ENCODE data around the gene HSPA2. TPM values are rescaled to one million over a fixed set of nuclear protein-coding genes. Genes with fewer than 3 reads are reported as not detected.
"Not testable (repeated sequence)": the region's sequence is repeated elsewhere in the genome, so short reads cannot be mapped to it uniquely, and the experiment has no call there.

Gene HSPA2
- total RNA-seq, 1 experiment from 2014 or later, result 0.15 TPM

GRCh38 chr14:64508215-64508776 lies 32.2 kb upstream of the HSPA2 start:
- peak; percentile 70 for DNase-seq
- peaks cover 3% of the 10 kb centered on the region for H4K20me1 ChIP-seq (ENCODE audit: insufficient read depth, low read depth, low read length)
- peaks cover 65% of the 10 kb centered on the region for H3K4me1 ChIP-seq (ENCODE audit: low read length)
- peak overlapping the region; percentile 96 for H3K27ac ChIP-seq (ENCODE audit: low read length)
- H3K27me3 ChIP-seq (ENCODE audit: low read length), result no peaks in the 10 kb centered on the region
- peak overlapping the region; percentile 98 for H3K4me2 ChIP-seq (ENCODE audit: low read depth, low read length, poor library complexity, severe bottlenecking)
- H3K79me2 ChIP-seq (ENCODE audit: low read length), result peaks cover 82% of the 10 kb centered on the region
- no peaks in the 10 kb centered on the region for H3K9me3 ChIP-seq (ENCODE audit: low read length)
- H3K4me3 ChIP-seq (ENCODE audit: low read length), result peak overlapping the region; percentile 77
- peaks cover 3% of the 10 kb centered on the region; the same call in 1 of the 2 replicates for H3K36me3 ChIP-seq (ENCODE audit: insufficient read depth, low read length)
- H3K9ac ChIP-seq (ENCODE audit: low read length), result peak overlapping the region; percentile 97
- H2AFZ ChIP-seq (ENCODE audit: low read length), result no peak overlapping the region
- no peaks in the 10 kb centered on the region for H3K9me2 ChIP-seq (replicated peaks; ENCODE audit: insufficient read depth, low read length)

GRCh38 chr14:64509036-64509435 lies 31.5 kb upstream of the HSPA2 start:
- H3K4me3 ChIP-seq (ENCODE audit: low read length), result peak overlapping the region; percentile 77; the same call in 1 of the 2 replicates
- no peaks in the 10 kb centered on the region for H3K27me3 ChIP-seq (ENCODE audit: low read length)
- H3K9me2 ChIP-seq (replicated peaks; ENCODE audit: insufficient read depth, low read length), result no peaks in the 10 kb centered on the region
- H3K27ac ChIP-seq (ENCODE audit: low read length), result peak overlapping the region; percentile 96
- H3K4me2 ChIP-seq (ENCODE audit: low read depth, low read length, poor library complexity, severe bottlenecking), result peak overlapping the region; percentile 98
- H3K9ac ChIP-seq (ENCODE audit: low read length), result peak overlapping the region; percentile 28
- peaks cover 66% of the 10 kb centered on the region for H3K4me1 ChIP-seq (ENCODE audit: low read length)
- no peak for DNase-seq
- H3K36me3 ChIP-seq (ENCODE audit: insufficient read depth, low read length), result peaks cover 4% of the 10 kb centered on the region; the same call in 1 of the 2 replicates
- no peak overlapping the region for H2AFZ ChIP-seq (ENCODE audit: low read length)
- H3K79me2 ChIP-seq (ENCODE audit: low read length), result peaks cover 88% of the 10 kb centered on the region
- peaks cover 3% of the 10 kb centered on the region for H4K20me1 ChIP-seq (ENCODE audit: insufficient read depth, low read depth, low read length)
- H3K9me3 ChIP-seq (ENCODE audit: low read length), result no peaks in the 10 kb centered on the region

- Histone ChIP-seq H3K36me3 (ENCODE audit: insufficient read depth, low read length) (peaks cover 4% of the 10 kb centered on the region; the same call in 1 of the 2 replicates), H3K9me2 (replicated peaks; ENCODE audit: insufficient read depth, low read length) (no peaks in the 10 kb centered on the region), H3K4me3 (ENCODE audit: low read length) (peak overlapping the region; percentile 39), H2AFZ (ENCODE audit: low read length) (no peak overlapping the region), H3K27ac (ENCODE audit: low read length) (peak overlapping the region; percentile 67), H3K27me3 (ENCODE audit: low read length) (no peaks in the 10 kb centered on the region), H3K9me3 (ENCODE audit: low read length) (no peaks in the 10 kb centered on the region), H3K79me2 (ENCODE audit: low read length) (peaks cover 99% of the 10 kb centered on the region), H3K4me1 (ENCODE audit: low read length) (peaks cover 73% of the 10 kb centered on the region), H3K9ac (ENCODE audit: low read length) (peak overlapping the region; percentile 49), H4K20me1 (ENCODE audit: insufficient read depth, low read depth, low read length) (peaks cover 12% of the 10 kb centered on the region; the same call in 1 of the 2 replicates), H3K4me2 (ENCODE audit: low read depth, low read length, poor library complexity, severe bottlenecking) (peak overlapping the region; percentile 56)
- peak; percentile 90 for DNase-seq
Measured at GRCh38 chr14:64510825-64511671, 29.5 kb upstream of the HSPA2 start.

GRCh38 chr14:64513271-64513670 lies 27.3 kb upstream of the HSPA2 start:
- Histone ChIP-seq H3K9me3 (ENCODE audit: low read length) (no peaks in the 10 kb centered on the region), H3K9me2 (replicated peaks; ENCODE audit: insufficient read depth, low read length) (no peaks in the 10 kb centered on the region), H2AFZ (ENCODE audit: low read length) (no peak overlapping the region), H3K27me3 (ENCODE audit: low read length) (no peaks in the 10 kb centered on the region), H3K27ac (ENCODE audit: low read length) (no peak overlapping the region), H3K4me3 (ENCODE audit: low read length) (no peak overlapping the region), H3K79me2 (ENCODE audit: low read length) (peaks cover 96% of the 10 kb centered on the region), H3K4me2 (ENCODE audit: low read depth, low read length, poor library complexity, severe bottlenecking) (no peak overlapping the region), H3K4me1 (ENCODE audit: low read length) (peaks cover 56% of the 10 kb centered on the region), H4K20me1 (ENCODE audit: insufficient read depth, low read depth, low read length) (peaks cover 22% of the 10 kb centered on the region; the same call in 1 of the 2 replicates), H3K36me3 (ENCODE audit: insufficient read depth, low read length) (peaks cover 4% of the 10 kb centered on the region; the same call in 1 of the 2 replicates), H3K9ac (ENCODE audit: low read length) (no peak overlapping the region)
- DNase-seq, result no peak

GRCh38 chr14:64515053-64515452 lies 25.5 kb upstream of the HSPA2 start:
- H3K4me3 ChIP-seq (ENCODE audit: low read length), result no peak overlapping the region
- H3K9ac ChIP-seq (ENCODE audit: low read length), result no peak overlapping the region
- peaks cover 22% of the 10 kb centered on the region; the same call in 1 of the 2 replicates for H4K20me1 ChIP-seq (ENCODE audit: insufficient read depth, low read depth, low read length)

GRCh38 chr14:64516969-64517368 lies 23.6 kb upstream of the HSPA2 start:
- Histone ChIP-seq H3K27ac (ENCODE audit: low read length) (no peak overlapping the region), H3K9ac (ENCODE audit: low read length) (no peak overlapping the region), H3K9me2 (replicated peaks; ENCODE audit: insufficient read depth, low read length) (no peaks in the 10 kb centered on the region), H4K20me1 (ENCODE audit: insufficient read depth, low read depth, low read length) (peaks cover 22% of the 10 kb centered on the region; the same call in 1 of the 2 replicates), H3K27me3 (ENCODE audit: low read length) (no peaks in the 10 kb centered on the region), H3K4me2 (ENCODE audit: low read depth, low read length, poor library complexity, severe bottlenecking) (no peak overlapping the region), H3K4me1 (ENCODE audit: low read length) (peaks cover 19% of the 10 kb centered on the region), H2AFZ (ENCODE audit: low read length) (no peak overlapping the region), H3K79me2 (ENCODE audit: low read length) (peaks cover 92% of the 10 kb centered on the region), H3K36me3 (ENCODE audit: insufficient read depth, low read length) (peaks cover 15% of the 10 kb centered on the region; the same call in 1 of the 2 replicates), H3K9me3 (ENCODE audit: low read length) (no peaks in the 10 kb centered on the region), H3K4me3 (ENCODE audit: low read length) (no peak overlapping the region)
- DNase-seq, result no peak

More at GRCh38 chr14:64515053-64515452, 25.5 kb upstream of the HSPA2 start:
- Histone ChIP-seq H3K27me3 (ENCODE audit: low read length) (no peaks in the 10 kb centered on the region), H3K9me2 (replicated peaks; ENCODE audit: insufficient read depth, low read length) (no peaks in the 10 kb centered on the region), H3K9me3 (ENCODE audit: low read length) (no peaks in the 10 kb centered on the region), H3K27ac (ENCODE audit: low read length) (no peak overlapping the region), H3K4me2 (ENCODE audit: low read depth, low read length, poor library complexity, severe bottlenecking) (no peak overlapping the region), H3K36me3 (ENCODE audit: insufficient read depth, low read length) (peaks cover 4% of the 10 kb centered on the region; the same call in 1 of the 2 replicates), H3K79me2 (ENCODE audit: low read length) (peaks cover 95% of the 10 kb centered on the region), H3K4me1 (ENCODE audit: low read length) (peaks cover 39% of the 10 kb centered on the region), H2AFZ (ENCODE audit: low read length) (no peak overlapping the region)
- no peak for DNase-seq

GRCh38 chr14:64517667-64518066 lies 22.9 kb upstream of the HSPA2 start:
- H3K4me2 ChIP-seq (ENCODE audit: low read depth, low read length, poor library complexity, severe bottlenecking); H3K27ac ChIP-seq (ENCODE audit: low read length); H3K4me3 ChIP-seq (ENCODE audit: low read length); H3K9ac ChIP-seq (ENCODE audit: low read length); H3K9me2 ChIP-seq (replicated peaks; ENCODE audit: insufficient read depth, low read length); H2AFZ ChIP-seq (ENCODE audit: low read length); DNase-seq; H3K9me3 ChIP-seq (ENCODE audit: low read length); H3K27me3 ChIP-seq (ENCODE audit: low read length): not testable (repeated sequence)
- peaks cover 20% of the 10 kb centered on the region; the same call in 1 of the 2 replicates for H4K20me1 ChIP-seq (ENCODE audit: insufficient read depth, low read depth, low read length)
- peaks cover 91% of the 10 kb centered on the region for H3K79me2 ChIP-seq (ENCODE audit: low read length)
- H3K36me3 ChIP-seq (ENCODE audit: insufficient read depth, low read length), result peaks cover 20% of the 10 kb centered on the region; the same call in 1 of the 2 replicates
- peaks cover 16% of the 10 kb centered on the region for H3K4me1 ChIP-seq (ENCODE audit: low read length)

GRCh38 chr14:64518229-64518628 lies 22.3 kb upstream of the HSPA2 start:
- no peak overlapping the region for H3K4me3 ChIP-seq (ENCODE audit: low read length)
- peaks cover 16% of the 10 kb centered on the region for H3K4me1 ChIP-seq (ENCODE audit: low read length)
- peaks cover 19% of the 10 kb centered on the region; the same call in 1 of the 2 replicates for H4K20me1 ChIP-seq (ENCODE audit: insufficient read depth, low read depth, low read length)
- H3K4me2 ChIP-seq (ENCODE audit: low read depth, low read length, poor library complexity, severe bottlenecking), result no peak overlapping the region
- H3K27ac ChIP-seq (ENCODE audit: low read length), result no peak overlapping the region
- H3K9me2 ChIP-seq (replicated peaks; ENCODE audit: insufficient read depth, low read length), result no peaks in the 10 kb centered on the region
- H3K79me2 ChIP-seq (ENCODE audit: low read length), result peaks cover 91% of the 10 kb centered on the region
- H3K36me3 ChIP-seq (ENCODE audit: insufficient read depth, low read length), result peaks cover 23% of the 10 kb centered on the region
- no peak overlapping the region for H3K9ac ChIP-seq (ENCODE audit: low read length)
- no peak overlapping the region for H2AFZ ChIP-seq (ENCODE audit: low read length)
- H3K9me3 ChIP-seq (ENCODE audit: low read length), result no peaks in the 10 kb centered on the region
- no peaks in the 10 kb centered on the region for H3K27me3 ChIP-seq (ENCODE audit: low read length)
- no peak for DNase-seq
